ENCODE data around the gene ARAF.
"Not testable (repeated sequence)": the region's sequence is repeated elsewhere in the genome, so short reads cannot be mapped to it uniquely, and the experiment has no call there.

ARAF gene

GRCh38 chrX:47581731-47582647 lies 21.0 kb downstream of the ARAF start, which contains the start of gene TIMP1:
Gene TIMP1 (plus strand): TSS chrX:47582436. CDS start chrX:47583416, 980 bp downstream.
- Histone ChIP-seq H3K27ac (peak within 1 kb of the TSS in 20 of 21 experiments; percentile 2 to 87 (median 78)), H3K4me3 (peak within 1 kb of the TSS; percentile 15 to 43 (median 36))

- Histone ChIP-seq H3K27ac (peak overlapping the region in 14 of 21 experiments; percentile 56 to 87 (median 82)), H3K4me3 (peak overlapping the region in 5 of 7 experiments; percentile 17 to 43 (median 38))
Observed at GRCh38 chrX:47583240-47583861, 22.3 kb downstream of the ARAF start.

GRCh38 chrX:47584714-47585113 lies 23.7 kb downstream of the ARAF start:
- Histone ChIP-seq H3K4me3 (no peak overlapping the region), H3K27ac (peak overlapping the region in 1 of 21 experiments; percentile 86)

GRCh38 chrX:47585273-47585672 lies 24.3 kb downstream of the ARAF start:
- no peak overlapping the region for H3K4me3 ChIP-seq
- no peak overlapping the region for H3K27ac ChIP-seq

GRCh38 chrX:47586043-47586787 lies 25.2 kb downstream of the ARAF start:
- H3K4me3 ChIP-seq: no peak overlapping the region
- no peak overlapping the region for H3K27ac ChIP-seq

GRCh38 chrX:47587091-47587891 lies 26.3 kb downstream of the ARAF start:
- H3K27ac ChIP-seq: no peak overlapping the region

GRCh38 chrX:47587906-47588735 lies 27.1 kb downstream of the ARAF start:
- Histone ChIP-seq H3K4me3 (no peak overlapping the region), H3K27ac (no peak overlapping the region)

More at GRCh38 chrX:47587091-47587891, 26.3 kb downstream of the ARAF start:
- H3K4me3 ChIP-seq: no peak overlapping the region

- Histone ChIP-seq H3K4me3 (no peak overlapping the region), H3K27ac (no peak overlapping the region)
Observed at GRCh38 chrX:47590984-47591383, 30.0 kb downstream of the ARAF start.

- no peak overlapping the region for H3K4me3 ChIP-seq
- no peak overlapping the region for H3K27ac ChIP-seq
Observed at GRCh38 chrX:47593522-47593921, 32.5 kb downstream of the ARAF start.

- no peak overlapping the region for H3K4me3 ChIP-seq
- no peak overlapping the region for H3K27ac ChIP-seq
Observed at GRCh38 chrX:47595716-47596251, 34.8 kb downstream of the ARAF start.

- no peak overlapping the region for H3K4me3 ChIP-seq
- no peak overlapping the region for H3K27ac ChIP-seq
Observed at GRCh38 chrX:47596256-47596655, 35.3 kb downstream of the ARAF start.

GRCh38 chrX:47597222-47597621 lies 36.2 kb downstream of the ARAF start:
- Histone ChIP-seq H3K4me3 (no peak overlapping the region), H3K27ac (no peak overlapping the region)

GRCh38 chrX:47603125-47603524 lies 42.1 kb downstream of the ARAF start:
- not testable (repeated sequence) for H3K4me3 ChIP-seq, H3K27ac ChIP-seq

- Histone ChIP-seq H3K27ac (no peak overlapping the region), H3K4me3 (no peak overlapping the region)
Observed at GRCh38 chrX:47605024-47605423, 44.0 kb downstream of the ARAF start.

GRCh38 chrX:47607091-47607490 lies 46.1 kb downstream of the ARAF start:
- no peak overlapping the region for H3K4me3 ChIP-seq
- H3K27ac ChIP-seq: no peak overlapping the region

- Histone ChIP-seq H3K4me3 (no peak overlapping the region), H3K27ac (no peak overlapping the region)
Observed at GRCh38 chrX:47608130-47608810, 47.3 kb downstream of the ARAF start.

GRCh38 chrX:47610511-47610910 lies 49.5 kb downstream of the ARAF start:
- Histone ChIP-seq H3K27ac (no peak overlapping the region), H3K4me3 (no peak overlapping the region)

- H3K4me3 ChIP-seq: no peak overlapping the region
- H3K27ac ChIP-seq: no peak overlapping the region
Observed at GRCh38 chrX:47611489-47611888, 50.5 kb downstream of the ARAF start.
